AG08395 (cell line): Measurements from ENCODE around the gene TRAM2.

Experiments
- DNase-seq: peaks from one replicate; pipeline ENCODE4 v3.0.0; 2012; ENCODE audit warnings: mixed read lengths, low spot score

Gene TRAM2

DNA sequence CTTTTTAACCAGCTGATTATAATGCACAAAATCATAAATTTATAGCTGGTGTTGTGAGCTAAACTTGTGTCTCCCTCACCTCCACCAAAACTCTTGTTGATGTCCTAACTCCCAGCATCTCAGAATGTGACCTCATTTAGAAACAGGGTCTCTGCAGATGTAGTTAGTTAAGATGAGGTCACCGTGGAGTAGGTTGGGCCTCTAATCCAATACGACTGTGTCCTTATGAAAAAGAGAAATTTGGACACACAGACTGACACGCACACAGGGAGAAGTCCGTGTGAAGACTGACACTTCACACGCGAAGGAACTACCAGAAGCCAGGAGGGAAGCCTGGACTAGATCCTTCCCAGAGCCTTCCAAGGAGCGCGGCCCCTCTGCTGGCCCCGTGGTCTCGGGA, 46.5 kb downstream of the TRAM2 start:
- no peak for DNase-seq

DNA sequence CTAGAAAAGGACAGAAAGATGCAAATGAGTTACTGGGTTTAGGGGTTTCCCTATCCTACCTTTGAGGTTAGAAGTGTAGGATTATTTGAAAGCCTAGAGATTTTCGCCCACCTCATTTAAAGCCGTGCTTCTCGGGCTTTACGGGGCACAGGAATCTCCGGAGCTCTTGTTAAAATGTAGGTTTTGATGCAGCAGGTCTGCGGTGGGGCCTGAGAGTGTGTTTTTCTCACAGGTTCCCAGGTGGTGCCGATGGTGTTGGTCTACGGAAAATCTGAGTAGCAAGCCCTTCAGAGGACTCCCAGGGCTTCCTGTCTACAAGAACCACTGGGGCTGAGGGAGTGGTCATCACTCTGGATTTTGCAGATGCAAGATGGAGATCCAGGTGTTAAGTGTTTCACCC, 47.5 kb downstream of the TRAM2 start:
- DNase-seq, result no peak

DNA sequence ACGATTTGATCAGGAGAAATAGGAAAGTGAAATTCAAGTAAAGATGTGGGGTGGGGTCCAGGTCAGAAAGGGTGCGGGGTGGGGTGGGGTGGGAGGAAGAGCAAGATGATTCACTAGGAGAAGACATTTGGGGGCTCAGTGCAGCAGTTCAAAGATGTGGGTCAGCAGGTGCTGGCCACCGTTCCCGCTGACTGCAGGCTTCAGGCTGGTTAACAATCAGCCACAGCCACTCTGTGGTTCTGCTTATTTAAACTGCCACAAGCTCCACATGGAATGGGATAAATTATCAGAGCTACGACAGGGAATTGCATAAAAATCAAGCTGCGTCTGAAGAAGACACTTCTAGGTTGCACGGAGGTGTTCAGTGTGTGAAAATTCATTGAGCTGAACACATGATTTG, 49.4 kb downstream of the TRAM2 start:
- no peak for DNase-seq

DNA sequence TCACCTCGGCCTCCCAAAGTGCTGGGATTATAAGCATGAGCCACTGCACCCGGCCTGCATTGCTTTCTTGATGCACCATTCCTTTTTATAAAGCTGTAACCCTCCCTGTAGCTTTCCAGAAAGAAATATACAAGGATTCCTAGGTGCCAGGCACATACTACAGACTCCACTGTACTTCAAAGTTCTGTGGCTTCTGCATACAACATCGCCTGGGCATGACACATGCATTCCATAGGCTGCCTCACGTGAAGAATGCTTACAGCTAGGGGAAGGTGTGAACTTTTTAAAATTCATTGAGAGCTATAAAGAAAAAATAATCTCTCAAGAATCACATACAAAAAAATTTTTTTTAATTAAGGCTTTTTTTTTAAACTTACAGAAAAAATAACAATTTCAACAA, 50.2 kb downstream of the TRAM2 start:
- no peak for DNase-seq

DNA sequence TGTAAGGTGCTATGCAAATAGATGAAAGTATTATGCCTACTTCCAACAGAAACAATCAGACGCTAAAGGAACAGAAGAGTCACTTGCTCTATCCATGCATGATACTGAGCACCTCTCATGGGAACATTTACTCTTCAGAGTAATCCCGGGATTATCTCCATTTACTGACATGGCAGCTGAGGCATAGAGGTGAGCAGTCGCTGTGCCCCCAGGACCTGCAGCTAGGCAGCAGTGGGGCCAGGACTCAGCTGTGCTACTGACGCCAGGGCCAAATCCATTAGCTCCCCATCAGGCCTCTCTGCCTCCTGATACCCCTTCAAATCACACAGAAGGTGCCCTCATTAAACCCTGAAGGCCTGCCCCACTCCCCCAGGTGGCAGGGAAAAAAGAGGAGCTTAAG, 51.9 kb downstream of the TRAM2 start:
- DNase-seq, result no peak

DNA sequence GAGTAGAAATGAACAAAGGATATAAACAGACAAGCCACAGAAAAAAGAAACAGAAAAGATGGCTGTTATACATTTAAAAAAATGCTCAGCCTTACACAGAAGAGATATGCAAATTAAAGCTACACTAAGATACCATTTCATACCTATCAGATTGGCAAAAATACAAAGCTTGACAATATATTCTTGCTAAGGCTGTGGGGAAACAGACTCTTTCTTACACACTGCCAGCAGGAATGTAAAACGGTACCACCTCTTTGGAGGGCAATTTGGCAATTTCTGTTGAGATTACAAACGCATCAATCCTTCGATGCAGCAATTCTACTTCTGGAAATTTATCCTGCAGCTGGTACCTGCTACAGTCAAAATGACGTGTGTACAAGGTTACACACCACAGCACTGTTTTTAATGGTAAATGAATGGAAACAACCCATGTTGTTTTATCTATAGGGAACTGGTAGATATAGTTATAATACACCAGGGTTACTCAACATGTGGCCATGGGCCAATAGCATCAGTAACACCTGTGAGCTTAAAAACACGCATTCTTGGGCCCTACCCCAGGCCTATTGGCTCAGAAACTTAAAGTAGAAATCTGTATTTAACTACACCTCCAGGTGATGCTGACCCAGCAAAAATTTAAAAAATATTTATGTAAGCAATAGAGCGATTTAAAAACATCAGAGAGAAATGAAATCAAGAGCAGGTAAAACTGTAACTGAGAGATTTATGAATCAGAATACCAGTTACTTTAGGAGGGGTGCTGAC, 53.3 kb downstream of the TRAM2 start:
- DNase-seq, result no peak

DNA sequence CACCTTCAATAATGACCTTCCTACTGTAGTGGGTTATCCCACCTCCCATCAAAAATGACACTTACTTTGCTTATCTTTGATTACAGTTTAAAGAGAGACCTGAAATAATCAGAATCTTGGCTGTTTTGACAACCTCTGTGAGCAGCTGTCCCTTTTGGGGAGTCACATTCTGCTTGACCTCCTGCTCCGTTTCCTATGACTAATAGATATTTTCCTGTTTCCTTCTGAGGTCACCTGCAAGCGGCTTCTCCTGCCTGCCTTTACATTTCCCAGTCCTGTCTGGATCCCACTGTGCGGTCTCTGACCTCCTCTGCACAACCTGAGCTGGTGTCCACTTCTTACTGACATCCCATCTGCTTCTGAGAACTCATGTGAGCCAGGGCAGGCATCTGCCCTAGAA, 54.2 kb downstream of the TRAM2 start:
- no peak for DNase-seq

DNA sequence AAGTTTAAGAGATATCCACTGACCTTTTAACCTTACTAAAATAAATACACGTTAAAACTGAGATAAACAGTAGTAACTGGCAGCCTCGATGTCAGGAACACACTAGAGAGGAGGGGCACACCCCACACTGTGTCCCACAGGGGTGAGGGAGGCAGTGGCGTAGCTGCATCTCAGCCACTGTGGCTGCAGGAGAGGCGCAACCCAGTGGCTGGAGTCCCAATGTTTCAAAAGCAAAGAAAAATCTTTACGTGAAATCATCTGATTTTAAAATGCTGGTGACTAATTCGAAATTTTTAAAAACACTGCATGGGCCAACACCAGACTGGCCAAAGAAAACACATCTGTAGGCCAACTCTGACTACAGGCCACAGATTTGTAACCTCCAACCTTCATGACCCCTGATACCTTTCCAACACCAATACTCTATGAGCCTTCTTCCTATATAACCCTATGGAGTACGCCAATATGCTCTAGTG, 54.7 kb downstream of the TRAM2 start:
- DNase-seq, result peak; percentile 67

DNA sequence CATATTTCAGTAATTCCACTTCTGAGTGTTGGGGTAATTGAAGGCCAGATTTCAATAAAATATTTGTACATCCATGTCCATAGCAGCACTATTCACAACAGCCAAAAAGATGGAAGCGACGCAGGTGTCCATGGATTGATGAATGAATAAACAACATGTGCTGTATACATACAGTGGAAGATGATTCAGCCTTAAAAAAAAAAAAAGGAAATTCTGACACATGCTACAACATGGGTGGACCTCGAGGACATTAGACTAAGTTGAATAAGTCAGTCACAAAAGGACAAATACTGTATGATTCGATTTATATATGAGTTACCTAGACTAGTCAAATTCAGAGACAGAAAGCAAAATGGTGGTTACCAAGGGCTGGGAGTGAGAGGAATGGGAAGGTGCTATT, 57.2 kb downstream of the TRAM2 start:
- DNase-seq, result no peak

DNA sequence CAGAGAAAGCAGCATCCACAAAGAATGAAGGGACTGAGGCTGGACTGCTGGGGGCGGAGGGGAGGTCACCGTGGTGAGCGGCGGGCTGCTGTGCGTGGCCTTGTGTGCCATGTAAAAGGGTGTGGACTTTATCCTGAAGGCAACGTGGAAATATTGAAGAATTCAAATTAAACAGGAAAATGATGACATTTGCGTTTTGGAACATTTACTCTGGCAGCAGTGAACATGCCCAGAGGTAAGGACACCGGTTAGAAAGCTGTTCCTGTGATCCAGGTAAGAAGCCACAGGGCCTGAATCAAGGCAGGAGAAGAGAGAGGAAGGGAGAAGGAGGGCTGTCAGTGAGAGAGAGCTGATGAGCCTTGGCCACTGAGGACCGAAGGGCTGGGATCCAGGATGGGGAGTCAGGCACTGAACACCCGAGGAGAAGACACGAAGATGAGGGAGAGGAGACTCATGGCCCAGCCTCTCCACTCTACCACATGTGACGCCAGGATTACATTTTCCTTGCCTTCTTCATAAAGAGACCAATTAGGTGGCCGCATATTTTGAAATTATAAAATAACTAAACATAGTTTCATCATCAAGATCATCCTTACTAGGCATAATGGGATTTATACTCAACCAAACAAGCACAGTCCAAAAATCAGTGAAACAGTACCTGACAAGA, 58.4 kb downstream of the TRAM2 start:
- no peak for DNase-seq

DNA sequence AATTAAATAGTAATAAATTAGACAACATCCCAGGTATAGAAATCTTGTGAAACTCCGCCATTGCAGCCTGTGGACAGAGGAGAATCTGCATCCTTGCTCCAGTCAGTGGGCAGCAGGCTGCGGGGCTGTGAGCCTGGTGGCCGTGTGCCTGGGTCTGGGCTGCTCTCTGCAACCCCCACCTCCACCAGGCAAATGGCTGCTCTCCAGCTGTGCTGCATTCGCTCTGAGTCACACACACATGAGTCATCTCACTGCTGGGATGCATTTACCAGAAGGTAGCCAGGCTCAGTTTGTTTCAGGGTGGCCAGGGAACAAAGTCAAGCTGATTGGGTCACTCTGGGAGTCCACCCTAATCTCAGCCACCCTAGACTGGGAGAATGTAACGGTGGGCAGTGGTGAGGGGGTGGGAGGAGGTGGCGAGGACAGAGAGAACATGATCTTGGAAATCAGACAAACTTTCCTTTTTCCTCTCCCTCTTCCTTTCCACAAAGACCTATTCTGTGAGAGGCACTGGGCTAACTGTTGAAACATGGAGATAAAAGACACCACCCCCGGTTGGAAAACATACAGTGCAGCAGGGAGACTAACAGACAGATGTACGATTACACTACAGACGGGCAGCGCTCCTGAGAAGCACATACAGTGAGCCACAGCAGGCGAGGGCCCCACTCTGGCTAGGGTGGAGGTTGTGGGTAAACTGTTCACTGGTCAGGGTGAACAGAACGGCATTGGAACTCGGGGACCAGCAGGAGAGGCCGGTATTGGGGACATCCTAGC, 59.2 kb downstream of the TRAM2 start:
- DNase-seq, result peak; percentile 94

DNA sequence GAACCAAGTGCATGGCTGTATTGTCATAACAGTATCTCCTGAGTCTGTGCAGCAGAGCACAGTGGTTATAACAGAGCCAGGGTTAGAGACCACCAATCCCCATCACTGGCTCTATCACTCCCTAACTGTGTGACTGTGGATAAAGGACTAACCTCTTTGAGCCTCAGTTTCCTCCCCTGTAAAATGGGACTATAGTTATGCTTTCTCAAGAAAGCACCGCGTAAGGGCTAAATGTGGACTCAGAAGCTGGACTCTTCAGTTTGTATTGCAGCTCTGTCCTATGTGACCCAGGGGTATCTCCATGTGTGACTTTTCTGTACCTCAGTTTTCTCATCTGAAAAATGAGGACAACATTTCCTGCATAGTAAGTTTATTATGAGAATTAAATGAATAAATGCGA, 59.9 kb downstream of the TRAM2 start:
- no peak for DNase-seq

DNA sequence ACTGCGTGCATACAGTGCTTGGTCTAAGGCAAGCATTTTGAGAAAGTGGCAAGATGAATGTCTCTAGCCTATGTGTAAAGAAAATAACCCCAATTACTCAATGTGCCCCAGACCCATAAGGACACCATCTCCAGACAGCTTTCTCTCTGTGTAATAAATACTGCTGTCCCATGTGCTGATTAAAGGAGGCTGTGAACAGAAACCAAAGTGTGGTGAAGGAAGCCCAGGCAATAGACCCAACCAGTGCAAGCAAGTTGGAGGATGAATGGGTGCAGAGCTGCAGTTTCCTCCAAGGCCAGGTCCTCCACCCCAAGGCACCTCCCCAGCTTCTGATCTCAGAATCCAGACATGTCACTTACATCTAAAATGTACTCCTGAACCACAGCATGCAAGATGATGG, 60.6 kb downstream of the TRAM2 start:
- no peak for DNase-seq

DNA sequence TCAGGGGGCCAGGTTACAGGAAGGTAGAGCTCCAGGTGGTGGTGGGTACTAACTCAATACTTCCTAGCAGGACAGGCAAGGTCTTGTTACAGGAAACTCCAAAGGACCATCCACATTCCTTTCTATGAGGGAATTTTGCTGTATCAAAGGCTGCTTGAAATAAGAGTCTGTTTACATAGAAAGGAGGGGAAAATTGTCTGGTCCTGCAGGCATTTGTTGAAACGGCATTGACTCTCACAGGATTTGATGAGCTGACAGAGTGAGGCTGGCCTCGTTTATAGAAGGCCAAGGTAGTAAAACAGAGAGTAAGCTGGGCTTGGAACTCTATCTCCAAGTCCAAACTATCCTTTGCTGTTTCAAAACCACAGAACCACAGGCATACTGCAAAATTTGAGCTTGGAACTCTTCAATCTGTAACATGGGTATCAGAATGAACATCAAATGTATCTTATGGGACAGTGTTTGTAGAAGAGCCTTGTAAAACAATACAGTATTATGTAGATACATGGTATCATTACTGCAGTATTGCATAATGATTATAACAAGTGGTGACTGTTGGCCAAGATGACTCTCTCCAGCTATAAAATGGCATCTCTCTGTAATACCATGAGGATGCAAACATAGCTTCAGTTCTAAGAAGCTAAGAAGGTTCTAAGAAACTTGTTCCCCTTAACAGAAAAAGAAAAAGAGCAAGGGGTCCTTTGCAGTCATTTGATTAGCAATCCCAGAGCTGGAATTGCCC, 61.5 kb downstream of the TRAM2 start:
- DNase-seq, result no peak

DNA sequence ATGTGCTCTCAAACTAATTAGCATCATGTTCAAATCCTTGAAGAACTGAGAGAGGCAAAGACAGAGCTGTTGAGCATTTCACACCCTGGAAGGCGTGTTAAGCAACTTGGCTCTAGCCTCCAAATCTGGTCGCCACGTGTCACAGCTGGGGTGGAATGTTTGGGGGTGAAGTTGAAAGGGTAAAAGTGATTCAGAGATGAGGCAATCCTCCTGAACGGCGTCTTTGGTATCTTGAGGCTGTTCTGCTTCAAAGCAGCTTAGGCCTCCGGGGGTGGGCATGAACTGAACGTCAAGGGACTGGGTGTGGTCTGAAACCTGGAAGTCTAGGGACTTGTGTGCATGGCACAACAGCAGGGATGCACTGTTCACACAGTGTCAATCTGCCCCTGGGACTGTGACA, 62.3 kb downstream of the TRAM2 start:
- peak; percentile 59 for DNase-seq

DNA sequence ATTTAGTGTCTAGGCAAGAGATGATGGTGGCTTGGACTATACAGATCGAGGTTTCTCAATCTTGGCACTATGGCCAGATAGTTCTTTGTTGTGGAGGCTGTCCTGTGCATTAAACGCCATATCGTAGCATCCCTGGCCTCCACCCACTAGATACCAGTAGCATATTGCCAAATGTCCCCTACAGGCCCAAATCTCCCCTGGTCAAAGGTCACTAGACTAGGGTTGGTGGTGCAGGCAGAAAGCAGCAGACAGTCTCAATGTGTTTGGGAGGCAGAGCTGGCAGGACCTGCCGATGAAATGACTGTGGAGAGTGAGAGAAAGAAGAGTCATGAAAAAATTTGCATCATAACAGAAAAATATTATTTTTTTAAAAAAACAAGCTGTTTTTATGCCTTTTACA, 63.0 kb downstream of the TRAM2 start:
- no peak for DNase-seq

DNA sequence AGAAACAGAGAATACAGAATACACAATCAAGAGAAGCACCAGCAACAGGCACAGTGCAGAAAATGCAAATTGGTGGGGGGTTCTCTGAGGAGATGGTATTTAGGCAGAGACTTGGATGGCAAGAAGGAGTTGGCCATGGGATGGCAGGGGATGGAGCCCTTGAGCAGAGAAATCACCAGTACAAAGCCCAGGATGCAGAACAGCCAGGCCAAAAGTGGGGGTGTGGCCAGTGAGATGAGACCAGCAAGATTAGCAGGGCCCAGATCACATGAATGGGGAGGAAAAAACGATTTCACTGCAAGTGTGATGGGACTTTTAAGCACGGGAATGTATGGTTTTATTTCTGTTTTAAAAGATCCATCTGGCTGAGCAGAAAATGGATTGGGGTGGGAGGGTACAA, 63.4 kb downstream of the TRAM2 start:
- DNase-seq, result no peak

DNA sequence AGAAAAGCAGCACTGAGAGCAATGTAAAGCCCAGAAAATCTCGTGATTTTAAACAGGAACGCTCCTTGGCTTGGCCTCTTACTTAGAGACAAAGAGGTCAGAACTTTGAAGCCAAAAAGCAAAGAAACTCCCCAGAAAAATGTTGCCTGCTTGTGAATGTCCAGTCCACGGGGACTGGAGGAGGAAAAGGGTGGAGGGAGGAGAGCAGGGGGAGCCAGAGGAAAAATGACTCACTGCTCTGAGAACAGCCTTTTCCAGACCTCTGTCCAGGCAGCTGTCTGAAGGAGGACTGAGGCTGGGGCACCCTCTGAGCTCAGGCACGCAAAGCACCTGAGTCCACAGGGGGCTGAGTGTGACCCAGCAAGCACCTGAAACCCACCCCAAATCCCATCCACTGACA, 64.7 kb downstream of the TRAM2 start:
- peak; percentile 87 for DNase-seq

DNA sequence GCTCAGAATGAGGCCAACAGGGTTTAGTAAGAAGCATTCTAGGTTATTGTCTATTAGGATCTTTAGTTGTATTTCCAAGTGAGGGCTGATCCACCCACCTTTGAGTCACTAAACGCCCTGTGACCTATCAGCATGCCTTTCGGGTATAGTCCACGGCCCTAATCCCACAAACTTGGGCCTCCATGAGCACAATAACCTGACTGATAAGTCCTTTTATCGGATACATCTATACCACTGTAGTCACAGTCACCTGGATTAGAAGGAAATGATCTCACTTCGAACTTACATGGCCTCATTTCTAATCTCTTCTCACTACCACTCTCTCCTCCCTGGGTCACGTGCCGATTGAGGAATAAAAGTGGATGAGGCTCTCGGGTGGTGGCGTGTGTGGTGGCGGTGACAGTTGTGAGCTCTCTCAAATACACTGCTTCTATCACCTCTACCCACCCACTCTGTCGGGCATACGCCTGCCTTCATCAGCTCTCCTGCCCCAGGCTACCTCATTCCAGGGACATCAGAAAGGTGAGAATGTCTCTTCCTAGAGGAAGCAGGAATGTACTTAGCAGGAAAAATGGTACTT, 65.2 kb downstream of the TRAM2 start:
- DNase-seq, result no peak

DNA sequence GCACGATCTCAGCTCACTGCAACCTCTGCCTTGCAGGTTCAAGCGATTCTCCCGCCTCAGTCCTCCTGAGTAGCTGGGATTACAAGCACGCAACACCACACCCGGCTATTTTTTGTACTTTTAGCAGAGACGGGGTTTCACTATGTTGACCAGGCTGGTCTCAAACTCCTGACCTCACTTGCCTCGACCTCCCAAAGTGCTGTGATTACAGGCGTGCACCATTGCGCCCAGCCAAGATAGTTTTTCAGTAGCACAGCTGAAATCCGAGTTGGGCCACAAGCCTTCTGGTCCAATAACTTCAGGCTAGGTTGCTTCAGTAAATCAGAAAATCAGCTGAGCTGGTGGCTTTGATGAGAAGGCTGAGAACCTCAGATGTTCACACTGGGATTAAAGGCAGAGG, 65.7 kb downstream of the TRAM2 start:
- DNase-seq, result no peak

DNA sequence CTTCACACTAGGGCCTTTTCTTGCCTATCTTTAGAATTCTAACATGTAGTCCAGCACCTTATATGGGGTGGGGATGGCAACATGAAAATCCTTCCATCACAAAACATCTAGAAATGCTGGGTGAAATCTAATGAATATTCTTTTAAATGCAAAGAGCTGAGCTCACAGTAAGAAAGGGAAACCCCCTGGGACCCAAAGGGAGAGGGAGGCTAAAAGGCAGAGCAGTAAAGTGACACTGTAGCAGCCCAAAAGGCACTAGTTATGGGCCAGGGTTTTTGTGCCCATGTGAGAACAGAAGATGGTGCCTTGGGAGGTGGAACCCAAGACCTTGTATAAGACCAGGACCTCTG, 66.7 kb downstream of the TRAM2 start:
- no peak for DNase-seq
